HG03520 (cell line): ENCODE measurements around the gene PTPRC.

Experiments
- ATAC-seq: cut with Tn5 transposase; IDR thresholded peaks from one replicate; pipeline ENCODE4 v1.9.1; 2021; ENCODE audit warnings: mild to moderate bottlenecking, moderate library complexity; ENCODE audit not compliant: unreplicated experiment

PTPRC gene

GRCh38 chr1:198642983-198643382 lies 4.1 kb downstream of the PTPRC start:
- no peak for ATAC-seq

- no peak for ATAC-seq
Observed at GRCh38 chr1:198643808-198644207, 5.0 kb downstream of the PTPRC start.

GRCh38 chr1:198647055-198647454 lies 8.2 kb downstream of the PTPRC start:
- no peak for ATAC-seq

GRCh38 chr1:198648592-198648991 lies 9.8 kb downstream of the PTPRC start:
- no peak for ATAC-seq

GRCh38 chr1:198649232-198649967 lies 10.6 kb downstream of the PTPRC start:
- peak; percentile 15 for ATAC-seq

GRCh38 chr1:198649968-198650338 lies 11.1 kb downstream of the PTPRC start:
- ATAC-seq: peak; percentile 44

GRCh38 chr1:198650506-198650905 lies 11.7 kb downstream of the PTPRC start:
- no peak for ATAC-seq

GRCh38 chr1:198651650-198652400 lies 13.0 kb downstream of the PTPRC start:
- no peak for ATAC-seq

GRCh38 chr1:198653808-198654413 lies 15.1 kb downstream of the PTPRC start:
- no peak for ATAC-seq

GRCh38 chr1:198655459-198656121 lies 16.8 kb downstream of the PTPRC start:
- ATAC-seq: no peak

GRCh38 chr1:198656500-198656932 lies 17.7 kb downstream of the PTPRC start:
- no peak for ATAC-seq

GRCh38 chr1:198657550-198658064 lies 18.8 kb downstream of the PTPRC start:
- ATAC-seq: peak; percentile 40

GRCh38 chr1:198660341-198661261 lies 21.8 kb downstream of the PTPRC start:
- ATAC-seq: peak; percentile 35

- ATAC-seq: no peak
Observed at GRCh38 chr1:198662821-198663220, 24.0 kb downstream of the PTPRC start.

GRCh38 chr1:198664068-198664788 lies 25.4 kb downstream of the PTPRC start:
- ATAC-seq: no peak

- ATAC-seq: no peak
Observed at GRCh38 chr1:198667186-198667585, 28.3 kb downstream of the PTPRC start.

- ATAC-seq: no peak
Observed at GRCh38 chr1:198667807-198668206, 29.0 kb downstream of the PTPRC start.

GRCh38 chr1:198669023-198669698 lies 30.3 kb downstream of the PTPRC start:
- ATAC-seq: peak; percentile 86

GRCh38 chr1:198669771-198670170 lies 30.9 kb downstream of the PTPRC start:
- ATAC-seq: no peak
